ENCODE results near the gene CD247.

Gene CD247

GRCh38 chr1:167501515-167502191 lies 16.7 kb downstream of the CD247 start:
- no peaks in the 10 kb centered on the region for H3K9me3 ChIP-seq (ENCODE audit: control insufficient read depth, low read length)
- H3K4me1 ChIP-seq (ENCODE audit: control insufficient read depth, insufficient read depth, low read length): peaks cover 32% of the 10 kb centered on the region
- 73 to 74% methylated on average over 10 of the region's 10 CpGs for WGBS, 2 experiments
- no peak overlapping the region for H3K27ac ChIP-seq (ENCODE audit: insufficient read depth, low read depth, low read length, poor library complexity, severe bottlenecking)
- H3K27me3 ChIP-seq (ENCODE audit: control insufficient read depth, insufficient read depth, low read length, poor library complexity, severe bottlenecking): no peaks in the 10 kb centered on the region
- no peak overlapping the region for H3K4me3 ChIP-seq (ENCODE audit: insufficient read depth, low read depth, low read length)
- H3K36me3 ChIP-seq (ENCODE audit: control insufficient read depth, insufficient read depth, low read length): no peaks in the 10 kb centered on the region

- no peaks in the 10 kb centered on the region for H3K36me3 ChIP-seq (ENCODE audit: control insufficient read depth, insufficient read depth, low read length)
- no peak overlapping the region for H3K4me3 ChIP-seq (ENCODE audit: insufficient read depth, low read depth, low read length)
- H3K27ac ChIP-seq (ENCODE audit: insufficient read depth, low read depth, low read length, poor library complexity, severe bottlenecking): no peak overlapping the region
- 77 to 93% methylated on average over 2 to 3 of the region's 4 CpGs for WGBS, 2 experiments
- no peaks in the 10 kb centered on the region for H3K27me3 ChIP-seq (ENCODE audit: control insufficient read depth, insufficient read depth, low read length, poor library complexity, severe bottlenecking)
- H3K9me3 ChIP-seq (ENCODE audit: control insufficient read depth, low read length): no peaks in the 10 kb centered on the region
- H3K4me1 ChIP-seq (ENCODE audit: control insufficient read depth, insufficient read depth, low read length): peaks cover 36% of the 10 kb centered on the region
Observed at GRCh38 chr1:167500283-167500860, 18.0 kb downstream of the CD247 start.

- Histone ChIP-seq H3K27me3 (ENCODE audit: control insufficient read depth, insufficient read depth, low read length, poor library complexity, severe bottlenecking) (no peaks in the 10 kb centered on the region), H3K4me3 (ENCODE audit: insufficient read depth, low read depth, low read length) (no peak overlapping the region), H3K36me3 (ENCODE audit: control insufficient read depth, insufficient read depth, low read length) (no peaks in the 10 kb centered on the region), H3K4me1 (ENCODE audit: control insufficient read depth, insufficient read depth, low read length) (peaks cover 35% of the 10 kb centered on the region), H3K9me3 (ENCODE audit: control insufficient read depth, low read length) (no peaks in the 10 kb centered on the region), H3K27ac (ENCODE audit: insufficient read depth, low read depth, low read length, poor library complexity, severe bottlenecking) (no peak overlapping the region)
- 77 to 83% methylated on average over 3 of the region's 3 CpGs for WGBS, 2 experiments
Observed at GRCh38 chr1:167499664-167500101, 18.6 kb downstream of the CD247 start.

- 90 to 92% methylated on average over 4 of the region's 4 CpGs for WGBS, 2 experiments
- Histone ChIP-seq H3K27ac (ENCODE audit: insufficient read depth, low read depth, low read length, poor library complexity, severe bottlenecking) (no peak overlapping the region), H3K4me3 (ENCODE audit: insufficient read depth, low read depth, low read length) (no peak overlapping the region), H3K27me3 (ENCODE audit: control insufficient read depth, insufficient read depth, low read length, poor library complexity, severe bottlenecking) (no peaks in the 10 kb centered on the region), H3K4me1 (ENCODE audit: control insufficient read depth, insufficient read depth, low read length) (peaks cover 29% of the 10 kb centered on the region), H3K36me3 (ENCODE audit: control insufficient read depth, insufficient read depth, low read length) (no peaks in the 10 kb centered on the region), H3K9me3 (ENCODE audit: control insufficient read depth, low read length) (no peaks in the 10 kb centered on the region)
Observed at GRCh38 chr1:167499106-167499505, 19.2 kb downstream of the CD247 start.

- no peaks in the 10 kb centered on the region for H3K36me3 ChIP-seq (ENCODE audit: control insufficient read depth, insufficient read depth, low read length)
- no peak overlapping the region for H3K27ac ChIP-seq (ENCODE audit: insufficient read depth, low read depth, low read length, poor library complexity, severe bottlenecking)
- 93 to 94% methylated on average over 10 to 11 of the region's 11 CpGs for WGBS, 2 experiments
- no peaks in the 10 kb centered on the region for H3K9me3 ChIP-seq (ENCODE audit: control insufficient read depth, low read length)
- peaks cover 16% of the 10 kb centered on the region for H3K4me1 ChIP-seq (ENCODE audit: control insufficient read depth, insufficient read depth, low read length)
- H3K4me3 ChIP-seq (ENCODE audit: insufficient read depth, low read depth, low read length): no peak overlapping the region
- no peaks in the 10 kb centered on the region for H3K27me3 ChIP-seq (ENCODE audit: control insufficient read depth, insufficient read depth, low read length, poor library complexity, severe bottlenecking)
Observed at GRCh38 chr1:167496797-167497619, 21.3 kb downstream of the CD247 start.

- peaks cover 29% of the 10 kb centered on the region for H3K4me1 ChIP-seq (ENCODE audit: control insufficient read depth, insufficient read depth, low read length)
- no peak overlapping the region for H3K27ac ChIP-seq (ENCODE audit: insufficient read depth, low read depth, low read length, poor library complexity, severe bottlenecking)
- H3K4me3 ChIP-seq (ENCODE audit: insufficient read depth, low read depth, low read length): no peak overlapping the region
- no peaks in the 10 kb centered on the region for H3K9me3 ChIP-seq (ENCODE audit: control insufficient read depth, low read length)
- WGBS, 2 experiments: 96 to 100% methylated on average over 2 of the region's 2 CpGs
- no peaks in the 10 kb centered on the region for H3K36me3 ChIP-seq (ENCODE audit: control insufficient read depth, insufficient read depth, low read length)
- no peaks in the 10 kb centered on the region for H3K27me3 ChIP-seq (ENCODE audit: control insufficient read depth, insufficient read depth, low read length, poor library complexity, severe bottlenecking)
Observed at GRCh38 chr1:167493372-167493771, 25.0 kb downstream of the CD247 start.

- Histone ChIP-seq H3K27ac (ENCODE audit: insufficient read depth, low read depth, low read length, poor library complexity, severe bottlenecking) (no peak overlapping the region), H3K9me3 (ENCODE audit: control insufficient read depth, low read length) (no peaks in the 10 kb centered on the region)
- WGBS, 2 experiments: 27 to 30% methylated on average over 5 of the region's 5 CpGs
Observed at GRCh38 chr1:167492481-167492910, 25.8 kb downstream of the CD247 start.

GRCh38 chr1:167491586-167492461 lies 26.5 kb downstream of the CD247 start:
- H3K4me3 ChIP-seq (ENCODE audit: insufficient read depth, low read depth, low read length): no peak overlapping the region
- peaks cover 40% of the 10 kb centered on the region for H3K4me1 ChIP-seq (ENCODE audit: control insufficient read depth, insufficient read depth, low read length)
- H3K27me3 ChIP-seq (ENCODE audit: control insufficient read depth, insufficient read depth, low read length, poor library complexity, severe bottlenecking): no peaks in the 10 kb centered on the region
- H3K27ac ChIP-seq (ENCODE audit: insufficient read depth, low read depth, low read length, poor library complexity, severe bottlenecking): no peak overlapping the region
- no peaks in the 10 kb centered on the region for H3K9me3 ChIP-seq (ENCODE audit: control insufficient read depth, low read length)
- WGBS, 2 experiments: 65 to 69% methylated on average over 11 to 12 of the region's 12 CpGs
- no peaks in the 10 kb centered on the region for H3K36me3 ChIP-seq (ENCODE audit: control insufficient read depth, insufficient read depth, low read length)

More at GRCh38 chr1:167492481-167492910, 25.8 kb downstream of the CD247 start:
- Histone ChIP-seq H3K4me1 (ENCODE audit: control insufficient read depth, insufficient read depth, low read length) (peaks cover 37% of the 10 kb centered on the region), H3K27me3 (ENCODE audit: control insufficient read depth, insufficient read depth, low read length, poor library complexity, severe bottlenecking) (no peaks in the 10 kb centered on the region), H3K36me3 (ENCODE audit: control insufficient read depth, insufficient read depth, low read length) (no peaks in the 10 kb centered on the region), H3K4me3 (ENCODE audit: insufficient read depth, low read depth, low read length) (no peak overlapping the region)

- H3K27ac ChIP-seq (ENCODE audit: insufficient read depth, low read depth, low read length, poor library complexity, severe bottlenecking): peak overlapping the region; percentile 95
- no peaks in the 10 kb centered on the region for H3K27me3 ChIP-seq (ENCODE audit: control insufficient read depth, insufficient read depth, low read length, poor library complexity, severe bottlenecking)
- no peaks in the 10 kb centered on the region for H3K36me3 ChIP-seq (ENCODE audit: control insufficient read depth, insufficient read depth, low read length)
- H3K9me3 ChIP-seq (ENCODE audit: control insufficient read depth, low read length): no peaks in the 10 kb centered on the region
- WGBS, 2 experiments: 86 to 88% methylated on average over 4 to 5 of the region's 5 CpGs
- peaks cover 43% of the 10 kb centered on the region for H3K4me1 ChIP-seq (ENCODE audit: control insufficient read depth, insufficient read depth, low read length)
- H3K4me3 ChIP-seq (ENCODE audit: insufficient read depth, low read depth, low read length): no peak overlapping the region
Observed at GRCh38 chr1:167490765-167491164, 27.6 kb downstream of the CD247 start.
